Liver (tissue), 9 donors: Measurements from ENCODE around the gene NUP153. TPM values are rescaled to one million over a fixed set of nuclear protein-coding genes. Genes with fewer than 3 reads are reported as not detected.

Source experiments
- DNase-seq: peaks from one replicate; pipeline ENCODE4 v3.0.0-alpha.2; 2017; ENCODE audit warnings: low spot score
- H3K27ac ChIP-seq, 2 donors: one replicate each; pipeline ENCODE4 v1.7.0; 2013; ENCODE audit warnings: inconsistent platforms in 2 of 2, low read length in 2 of 2, control low read depth in 1 of 2, low read depth in 1 of 2, mild to moderate bottlenecking in 1 of 2
- H3K27me3 ChIP-seq, 4 donors: one replicate each; pipeline versions ENCODE4 v1.6.1 to v1.7.0; 2013; ENCODE audit warnings: low read length in 3 of 4, inconsistent platforms in 1 of 4, mild to moderate bottlenecking in 1 of 4, moderate library complexity in 1 of 4; ENCODE audit not compliant: control insufficient read depth in 4 of 4, insufficient read depth in 4 of 4
- H3K36me3 ChIP-seq, 4 donors: one replicate each; pipeline versions ENCODE4 v1.6.1 to v1.7.0; 2013; ENCODE audit warnings: low read length in 3 of 4, mild to moderate bottlenecking in 3 of 4, low read depth in 1 of 4, moderate library complexity in 1 of 4; ENCODE audit not compliant: control insufficient read depth in 4 of 4, insufficient read depth in 3 of 4
- H3K4me1 ChIP-seq, 4 donors: one replicate each; pipeline versions ENCODE4 v1.6.1 to v1.7.0; 2013; ENCODE audit warnings: low read length in 3 of 4, mild to moderate bottlenecking in 3 of 4, moderate library complexity in 1 of 4; ENCODE audit not compliant: control insufficient read depth in 4 of 4, insufficient read depth in 4 of 4
- H3K4me3 ChIP-seq, 3 donors: one replicate each; pipeline versions ENCODE4 v1.6.1 to v1.7.0; 2013; ENCODE audit warnings: low read length in 3 of 3, control low read depth in 1 of 3, low read depth in 1 of 3, mild to moderate bottlenecking in 1 of 3
- H3K9ac ChIP-seq, 2 donors: one replicate each; pipeline ENCODE4 v1.7.0; 2013; ENCODE audit warnings: low read length in 2 of 2, mild to moderate bottlenecking in 2 of 2, moderate library complexity in 2 of 2, control low read depth in 1 of 2, low read depth in 1 of 2
- H3K9me3 ChIP-seq, 4 donors: one replicate each; pipeline versions ENCODE4 v1.6.1 to v1.7.0; 2013; ENCODE audit warnings: low read length in 3 of 4; ENCODE audit not compliant: control insufficient read depth in 4 of 4
- ATF3 ChIP-seq: IDR thresholded peaks from 2 replicates; pipeline ENCODE4 v1.6.1; 2016; ENCODE audit warnings: antibody characterized with exemption
- CTCF ChIP-seq: fragments of 150-350 bp; IDR thresholded peaks from 2 replicates; pipeline ENCODE4 v1.5.1; 2017; ENCODE audit warnings: improper control_type of control experiment, low read depth, low read length; ENCODE audit not compliant: missing input control
- EGR1 ChIP-seq, 2 donors: IDR thresholded peaks; 2 replicates each; pipeline ENCODE4 v1.6.1; 2016 to 2018; ENCODE audit warnings: antibody characterized with exemption in 2 of 2, low read depth in 2 of 2
- FOXA1 ChIP-seq: IDR thresholded peaks from 2 replicates; pipeline ENCODE4 v1.6.1; 2016; ENCODE audit warnings: antibody characterized with exemption
- FOXA2 ChIP-seq: IDR thresholded peaks from 2 replicates; pipeline ENCODE4 v1.6.1; 2016; ENCODE audit warnings: antibody characterized with exemption
- GABPA ChIP-seq, 2 donors: IDR thresholded peaks in 1 of 2; conservative IDR thresholded peaks in 1 of 2; 2 replicates each; pipeline ENCODE4 v1.6.1; 2016; ENCODE audit warnings: antibody characterized with exemption in 2 of 2, mild to moderate bottlenecking in 1 of 2, moderate library complexity in 1 of 2
- HNF4A ChIP-seq, 2 donors: conservative IDR thresholded peaks; 2 replicates each; pipeline ENCODE4 v1.6.1; 2016; ENCODE audit warnings: antibody characterized with exemption in 2 of 2, mild to moderate bottlenecking in 2 of 2
- HNF4G ChIP-seq: IDR thresholded peaks from 2 replicates; pipeline ENCODE4 v1.6.1; 2016; ENCODE audit warnings: antibody characterized with exemption
- JUND ChIP-seq, 2 donors: IDR thresholded peaks; 2 replicates each; pipeline ENCODE4 v1.6.1; 2016; ENCODE audit warnings: antibody characterized with exemption in 2 of 2
- MAX ChIP-seq: IDR thresholded peaks from 2 replicates; pipeline ENCODE4 v1.6.1; 2016; ENCODE audit warnings: antibody characterized with exemption
- NR2F2 ChIP-seq: IDR thresholded peaks from 2 replicates; pipeline ENCODE4 v1.6.1; 2016; ENCODE audit warnings: antibody characterized with exemption
- RAD21 ChIP-seq, 2 donors: IDR thresholded peaks; 2 replicates each; pipeline ENCODE4 v1.6.1; 2016; ENCODE audit warnings: antibody characterized with exemption in 2 of 2, mild to moderate bottlenecking in 2 of 2
- REST ChIP-seq: IDR thresholded peaks from 2 replicates; pipeline ENCODE4 v1.6.1; 2016; ENCODE audit warnings: antibody characterized with exemption, mild to moderate bottlenecking
- RXRA ChIP-seq, 2 donors: IDR thresholded peaks; 2 replicates each; pipeline ENCODE4 v1.6.1; 2017 to 2018; ENCODE audit warnings: antibody characterized with exemption in 2 of 2, mild to moderate bottlenecking in 1 of 2
- SP1 ChIP-seq: IDR thresholded peaks from 2 replicates; pipeline ENCODE4 v1.6.1; 2018; ENCODE audit warnings: antibody characterized with exemption, mild to moderate bottlenecking
- TAF1 ChIP-seq: conservative IDR thresholded peaks from 2 replicates; pipeline ENCODE4 v1.6.1; 2016; ENCODE audit warnings: antibody characterized with exemption, mild to moderate bottlenecking
- YY1 ChIP-seq: IDR thresholded peaks from 2 replicates; pipeline ENCODE4 v1.6.1; 2016; ENCODE audit warnings: antibody characterized with exemption, mild to moderate bottlenecking
- ZBTB33 ChIP-seq: IDR thresholded peaks from 2 replicates; pipeline ENCODE4 v1.6.1; 2016; ENCODE audit warnings: antibody characterized with exemption
- WGBS: extraction: QIAGEN DNeasy Blood & Tissue Kit; methylation state at CpG from one replicate; pipeline ENCODE4 v1.1.7; 2013; 5-methylcytosine and 5-hydroxymethylcytosine counted together
- polyA plus RNA-seq, 2 donors: library from polyadenylated mRNA; stranded (reverse) in 1 of 2; unstranded in 1 of 2; fragments of 200-250 nt in 1 of 2; fragments of >200 nt in 1 of 2; fragmentation: Nextera tagmentation in 1 of 2; extraction: Ambion mirVana in 1 of 2; gene quantifications; one replicate each; pipeline versions ENCODE4 v1.2.1 to v1.2.3, GENCODE V29; 2013 to 2015
- total RNA-seq, 2 donors: library from RNA; depleted of rRNA; stranded (reverse); fragments of >200 nt; gene quantifications; one replicate each; pipeline ENCODE4 v1.2.3, GENCODE V29; 2014
- donor health status: healthy.
- donor health status: healthy.
- donor health status: healthy.
- donor health status: healthy.
- donor health status: healthy.

The NUP153 gene
- total and polyA plus RNA-seq, 4 donors, result 5.1 to 42.4 (median 14.4) TPM

GRCh38 chr6:17683428-17683827 lies 23.3 kb downstream of the NUP153 start:
- 98% methylated on average over 2 of the region's 2 CpGs for WGBS

More at GRCh38 chr6:17683428-17683827, 23.3 kb downstream of the NUP153 start:
- H3K9me3 ChIP-seq, result no peaks in the 10 kb centered on the region
- H3K36me3 ChIP-seq, result peaks cover 0 to 7% (median under 1%) of the 10 kb centered on the region in 4 donors
- H3K4me1 ChIP-seq, result peaks cover 0 to 6% (median 3%) of the 10 kb centered on the region in 4 donors
- no peak overlapping the region for H3K27ac ChIP-seq
- no peak overlapping the region for H3K9ac ChIP-seq
- H3K4me3 ChIP-seq, result no peak overlapping the region
- TF ChIP-seq ZBTB33, result no peak
- no peak for TF ChIP-seq TAF1
- no peak for TF ChIP-seq RXRA (IDR thresholded peaks at IDR 0.05)
- no peak for TF ChIP-seq YY1
- no peak for TF ChIP-seq CTCF
- TF ChIP-seq REST, result no peak
- TF ChIP-seq EGR1 (IDR thresholded peaks at IDR 0.05; ENCODE audit: low read depth in 2 of 2), result no peak
- TF ChIP-seq SP1, result no peak
- TF ChIP-seq FOXA2, result no peak
- no peak for TF ChIP-seq GABPA (IDR thresholded peaks at IDR 0.05 in 1 of 2, conservative IDR thresholded peaks at IDR 0.05 in 1 of 2)
- TF ChIP-seq NR2F2, result no peak
- TF ChIP-seq RAD21 (IDR thresholded peaks at IDR 0.05), result no peak
- no peak for TF ChIP-seq ATF3
- TF ChIP-seq HNF4A (conservative IDR thresholded peaks at IDR 0.05), result no peak
- TF ChIP-seq JUND (IDR thresholded peaks at IDR 0.05), result no peak
- no peak for TF ChIP-seq HNF4G
- no peak for TF ChIP-seq MAX
- TF ChIP-seq FOXA1, result no peak
- no peaks in the 10 kb centered on the region for H3K27me3 ChIP-seq
- no peak for DNase-seq
